ENCODE measurements around the gene PFKFB4. TPM values are rescaled to one million over a fixed set of nuclear protein-coding genes. Genes with fewer than 3 reads are reported as not detected.
A peak's percentile ranks its signal among the peaks of the same experiment; 100 is the strongest.

Gene PFKFB4
- total RNA-seq, 1 donor from 2014 or later = 11.3 TPM

- peaks cover 25% of the 10 kb centered on the region for H3K4me1 Mint-ChIP-seq (ENCODE audit: unreplicated experiment)
- peak overlapping the region; percentile 21 for H3K4me3 Mint-ChIP-seq
- H3K9me3 Mint-ChIP-seq = no peaks in the 10 kb centered on the region
These were observed 88.3 kb downstream of the PFKFB4 start for GRCh38 chr3:48468329-48468731.

More at GRCh38 chr3:48468329-48468731, 88.3 kb downstream of the PFKFB4 start:
- no peak for TF ChIP-seq CTCF (conservative IDR thresholded peaks at IDR 0.05)
- H3K27me3 Mint-ChIP-seq = no peaks in the 10 kb centered on the region
- no peak for DNase-seq (ENCODE audit: extremely low spot score, unreplicated experiment)
- peak overlapping the region; percentile 100 for H3K27ac Mint-ChIP-seq
- peaks cover 8% of the 10 kb centered on the region for H3K36me3 Mint-ChIP-seq

Small RNA genes lying within 50 kb of the gene (microRNA-seq; reads per million reads assigned to microRNA genes)
- gene MIR6823 = not detected
- gene MIR711 = not detected

Other genes with a start within 250 kb of the PFKFB4 start
- 1.5 TPM in 1 of 2 replicates, not detected in the other for gene SPINK8, start 223.1 kb downstream of the PFKFB4 start, total RNA-seq (ENCODE audit: low replicate concordance)
- not detected in 2 replicates for gene FBXW12, start 184.6 kb downstream of the PFKFB4 start, total RNA-seq (ENCODE audit: low replicate concordance)
- gene PLXNB1, start 126.7 kb downstream of the PFKFB4 start, total RNA-seq (ENCODE audit: low replicate concordance) = 212 and 367 TPM in 2 replicates
- gene CCDC51, start 116.7 kb downstream of the PFKFB4 start, total RNA-seq (ENCODE audit: low replicate concordance) = 15.0 and 25.7 TPM in 2 replicates
- 268 and 281 TPM in 2 replicates for gene TMA7, start 116.5 kb downstream of the PFKFB4 start, total RNA-seq (ENCODE audit: low replicate concordance)
- 9.3 and 16.0 TPM in 2 replicates for gene ATRIP, start 110.1 kb downstream of the PFKFB4 start, total RNA-seq (ENCODE audit: low replicate concordance)
- 162 and 193 TPM in 2 replicates for gene SHISA5, start 52.6 kb downstream of the PFKFB4 start, total RNA-seq (ENCODE audit: low replicate concordance)
- 0.72 and 0.83 TPM in 2 replicates for gene UCN2, start 7.0 kb upstream of the PFKFB4 start, total RNA-seq (ENCODE audit: low replicate concordance)
- 17.6 and 32.3 TPM in 2 replicates for gene COL7A1, start 38.5 kb upstream of the PFKFB4 start, total RNA-seq (ENCODE audit: low replicate concordance)
- 273 and 324 TPM in 2 replicates for gene UQCRC1, start 52.8 kb upstream of the PFKFB4 start, total RNA-seq (ENCODE audit: low replicate concordance)
- gene TMEM89, start 65.0 kb upstream of the PFKFB4 start, total RNA-seq (ENCODE audit: low replicate concordance) = not detected in 2 replicates
- 19.7 and 35.6 TPM in 2 replicates for gene SLC26A6, start 78.7 kb upstream of the PFKFB4 start, total RNA-seq (ENCODE audit: low replicate concordance)
- gene CELSR3, start 106.1 kb upstream of the PFKFB4 start, total RNA-seq (ENCODE audit: low replicate concordance) = 9.8 and 10.2 TPM in 2 replicates
- 20.1 and 22.1 TPM in 2 replicates for gene NCKIPSD, start 129.1 kb upstream of the PFKFB4 start, total RNA-seq (ENCODE audit: low replicate concordance)
- gene IP6K2, start 160.4 kb upstream of the PFKFB4 start, total RNA-seq (ENCODE audit: low replicate concordance) = 104 and 145 TPM in 2 replicates

Data from type B pancreatic cell (in vitro differentiated cells).